ENCODE data around the gene SLC9A4.

SLC9A4 gene

GRCh38 chr2:102506743-102507142, 33.7 kb downstream of the SLC9A4 start:
- DNase-seq: no peak

GRCh38 chr2:102508863-102509262, 35.8 kb downstream of the SLC9A4 start:
- no peak for DNase-seq

GRCh38 chr2:102509749-102510148, 36.7 kb downstream of the SLC9A4 start:
- no peak for DNase-seq

- DNase-seq: no peak
Observed at GRCh38 chr2:102510791-102511575, 38.0 kb downstream of the SLC9A4 start.

GRCh38 chr2:102512161-102512560, 39.1 kb downstream of the SLC9A4 start:
- no peak for DNase-seq

- DNase-seq: no peak
Observed at GRCh38 chr2:102513355-102513939, 40.4 kb downstream of the SLC9A4 start.

- DNase-seq: no peak
Observed at GRCh38 chr2:102514061-102514785, 41.2 kb downstream of the SLC9A4 start.

GRCh38 chr2:102515851-102516250, 42.8 kb downstream of the SLC9A4 start:
- DNase-seq: no peak

- no peak for DNase-seq
Observed at GRCh38 chr2:102518170-102518569, 45.1 kb downstream of the SLC9A4 start.

- no peak for DNase-seq
Observed at GRCh38 chr2:102520009-102520408, 47.0 kb downstream of the SLC9A4 start.

GRCh38 chr2:102520801-102521200, 47.8 kb downstream of the SLC9A4 start:
- DNase-seq: no peak

- DNase-seq: no peak
Observed at GRCh38 chr2:102522162-102522561, 49.1 kb downstream of the SLC9A4 start.

GRCh38 chr2:102522890-102523289, 49.9 kb downstream of the SLC9A4 start:
- DNase-seq: no peak

- no peak for DNase-seq
Observed at GRCh38 chr2:102523651-102524050, 50.6 kb downstream of the SLC9A4 start.

GRCh38 chr2:102527086-102527485, 54.1 kb downstream of the SLC9A4 start:
- no peak for DNase-seq

GRCh38 chr2:102538491-102538890, 65.5 kb downstream of the SLC9A4 start:
- DNase-seq: no peak

GRCh38 chr2:102540882-102541281, 67.9 kb downstream of the SLC9A4 start:
- no peak for DNase-seq

GRCh38 chr2:102544182-102544581, 71.2 kb downstream of the SLC9A4 start:
- DNase-seq: no peak

GRCh38 chr2:102547462-102547861, 74.4 kb downstream of the SLC9A4 start:
- DNase-seq: no peak

GRCh38 chr2:102549027-102549426, 76.0 kb downstream of the SLC9A4 start:
- no peak for DNase-seq

- DNase-seq: no peak
Observed at GRCh38 chr2:102550151-102550550, 77.1 kb downstream of the SLC9A4 start.

- no peak for DNase-seq
Observed at GRCh38 chr2:102551329-102552096, 78.5 kb downstream of the SLC9A4 start.

- DNase-seq: no peak
Observed at GRCh38 chr2:102553601-102554000, 80.6 kb downstream of the SLC9A4 start.

Data from hippocampal formation (tissue), 2 donors.